ENCODE measurements around the gene EPHB1.

DNA sequence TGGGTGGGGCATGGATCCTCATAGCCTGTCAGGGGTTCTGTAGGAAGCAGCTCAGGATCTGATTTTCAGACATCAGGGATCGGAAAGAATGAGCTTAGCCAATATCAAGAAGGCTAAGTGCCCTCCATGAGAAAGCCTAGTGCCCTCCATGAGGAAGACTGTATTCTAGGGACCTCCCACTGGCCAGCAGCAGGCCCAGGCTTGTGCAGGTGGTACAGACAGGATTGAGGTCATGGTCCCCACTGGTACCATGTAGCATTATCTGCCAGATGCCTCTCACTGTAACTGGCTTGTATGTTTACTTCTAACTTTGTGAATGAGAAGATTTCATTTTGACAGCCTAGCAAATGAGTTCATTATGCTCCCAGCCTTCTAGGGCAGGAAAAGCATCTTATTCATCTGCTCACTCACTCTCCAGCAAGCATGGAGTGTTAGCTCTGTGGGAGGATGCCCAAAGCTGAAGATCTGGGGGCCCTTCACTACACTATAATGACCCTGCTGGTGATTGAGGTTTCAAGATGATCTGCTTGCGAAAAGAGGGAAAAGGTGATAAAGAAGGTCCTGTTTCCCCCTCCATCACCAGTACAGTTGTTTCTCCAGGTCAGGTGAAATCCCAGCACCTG, 7.5 kb downstream of the EPHB1 start:
- TF ChIP-seq POLR2A (IDR thresholded peaks at IDR 0.05) = no peak
- TF ChIP-seq, protein P1, sequence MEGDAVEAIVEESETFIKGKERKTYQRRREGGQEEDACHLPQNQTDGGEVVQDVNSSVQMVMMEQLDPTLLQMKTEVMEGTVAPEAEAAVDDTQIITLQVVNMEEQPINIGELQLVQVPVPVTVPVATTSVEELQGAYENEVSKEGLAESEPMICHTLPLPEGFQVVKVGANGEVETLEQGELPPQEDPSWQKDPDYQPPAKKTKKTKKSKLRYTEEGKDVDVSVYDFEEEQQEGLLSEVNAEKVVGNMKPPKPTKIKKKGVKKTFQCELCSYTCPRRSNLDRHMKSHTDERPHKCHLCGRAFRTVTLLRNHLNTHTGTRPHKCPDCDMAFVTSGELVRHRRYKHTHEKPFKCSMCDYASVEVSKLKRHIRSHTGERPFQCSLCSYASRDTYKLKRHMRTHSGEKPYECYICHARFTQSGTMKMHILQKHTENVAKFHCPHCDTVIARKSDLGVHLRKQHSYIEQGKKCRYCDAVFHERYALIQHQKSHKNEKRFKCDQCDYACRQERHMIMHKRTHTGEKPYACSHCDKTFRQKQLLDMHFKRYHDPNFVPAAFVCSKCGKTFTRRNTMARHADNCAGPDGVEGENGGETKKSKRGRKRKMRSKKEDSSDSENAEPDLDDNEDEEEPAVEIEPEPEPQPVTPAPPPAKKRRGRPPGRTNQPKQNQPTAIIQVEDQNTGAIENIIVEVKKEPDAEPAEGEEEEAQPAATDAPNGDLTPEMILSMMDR (IDR thresholded peaks at IDR 0.05) = no peak
- no peak for TF ChIP-seq EP300 (IDR thresholded peaks at IDR 0.05; ENCODE audit: low read depth)
- no peak for TF ChIP-seq POLR2AphosphoS5 (IDR thresholded peaks at IDR 0.05)

Data from transverse colon (tissue), 4 donors.